Measurements from ENCODE around the gene NEDD4L. TPM values are rescaled to one million over a fixed set of nuclear protein-coding genes. Genes with fewer than 3 reads are reported as not detected.

NEDD4L gene
- total and polyA plus RNA-seq, 2 experiments from 2014 or later, result 36.2 to 72.3 TPM

DNA sequence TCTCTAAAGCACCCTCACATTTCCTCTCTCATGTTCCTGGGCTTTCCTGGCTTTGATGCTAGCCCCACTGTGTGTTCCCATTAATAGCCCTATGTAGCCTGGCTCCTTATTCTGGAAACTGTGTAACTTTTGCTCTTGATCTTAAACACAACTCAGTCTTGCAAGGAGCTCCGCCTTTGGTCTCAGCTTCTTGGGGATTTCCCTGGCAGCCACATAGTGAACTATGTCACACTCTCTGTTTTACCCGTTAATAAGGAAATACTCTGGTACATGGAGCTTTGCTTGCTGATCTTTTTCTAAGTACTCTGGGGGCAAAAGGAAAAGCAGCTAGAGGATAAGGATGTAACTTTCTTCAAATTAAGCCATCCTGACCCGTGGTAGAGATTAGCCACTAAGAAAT, 259.3 kb downstream of the NEDD4L start (continued):
- TF ChIP-seq, protein P1, sequence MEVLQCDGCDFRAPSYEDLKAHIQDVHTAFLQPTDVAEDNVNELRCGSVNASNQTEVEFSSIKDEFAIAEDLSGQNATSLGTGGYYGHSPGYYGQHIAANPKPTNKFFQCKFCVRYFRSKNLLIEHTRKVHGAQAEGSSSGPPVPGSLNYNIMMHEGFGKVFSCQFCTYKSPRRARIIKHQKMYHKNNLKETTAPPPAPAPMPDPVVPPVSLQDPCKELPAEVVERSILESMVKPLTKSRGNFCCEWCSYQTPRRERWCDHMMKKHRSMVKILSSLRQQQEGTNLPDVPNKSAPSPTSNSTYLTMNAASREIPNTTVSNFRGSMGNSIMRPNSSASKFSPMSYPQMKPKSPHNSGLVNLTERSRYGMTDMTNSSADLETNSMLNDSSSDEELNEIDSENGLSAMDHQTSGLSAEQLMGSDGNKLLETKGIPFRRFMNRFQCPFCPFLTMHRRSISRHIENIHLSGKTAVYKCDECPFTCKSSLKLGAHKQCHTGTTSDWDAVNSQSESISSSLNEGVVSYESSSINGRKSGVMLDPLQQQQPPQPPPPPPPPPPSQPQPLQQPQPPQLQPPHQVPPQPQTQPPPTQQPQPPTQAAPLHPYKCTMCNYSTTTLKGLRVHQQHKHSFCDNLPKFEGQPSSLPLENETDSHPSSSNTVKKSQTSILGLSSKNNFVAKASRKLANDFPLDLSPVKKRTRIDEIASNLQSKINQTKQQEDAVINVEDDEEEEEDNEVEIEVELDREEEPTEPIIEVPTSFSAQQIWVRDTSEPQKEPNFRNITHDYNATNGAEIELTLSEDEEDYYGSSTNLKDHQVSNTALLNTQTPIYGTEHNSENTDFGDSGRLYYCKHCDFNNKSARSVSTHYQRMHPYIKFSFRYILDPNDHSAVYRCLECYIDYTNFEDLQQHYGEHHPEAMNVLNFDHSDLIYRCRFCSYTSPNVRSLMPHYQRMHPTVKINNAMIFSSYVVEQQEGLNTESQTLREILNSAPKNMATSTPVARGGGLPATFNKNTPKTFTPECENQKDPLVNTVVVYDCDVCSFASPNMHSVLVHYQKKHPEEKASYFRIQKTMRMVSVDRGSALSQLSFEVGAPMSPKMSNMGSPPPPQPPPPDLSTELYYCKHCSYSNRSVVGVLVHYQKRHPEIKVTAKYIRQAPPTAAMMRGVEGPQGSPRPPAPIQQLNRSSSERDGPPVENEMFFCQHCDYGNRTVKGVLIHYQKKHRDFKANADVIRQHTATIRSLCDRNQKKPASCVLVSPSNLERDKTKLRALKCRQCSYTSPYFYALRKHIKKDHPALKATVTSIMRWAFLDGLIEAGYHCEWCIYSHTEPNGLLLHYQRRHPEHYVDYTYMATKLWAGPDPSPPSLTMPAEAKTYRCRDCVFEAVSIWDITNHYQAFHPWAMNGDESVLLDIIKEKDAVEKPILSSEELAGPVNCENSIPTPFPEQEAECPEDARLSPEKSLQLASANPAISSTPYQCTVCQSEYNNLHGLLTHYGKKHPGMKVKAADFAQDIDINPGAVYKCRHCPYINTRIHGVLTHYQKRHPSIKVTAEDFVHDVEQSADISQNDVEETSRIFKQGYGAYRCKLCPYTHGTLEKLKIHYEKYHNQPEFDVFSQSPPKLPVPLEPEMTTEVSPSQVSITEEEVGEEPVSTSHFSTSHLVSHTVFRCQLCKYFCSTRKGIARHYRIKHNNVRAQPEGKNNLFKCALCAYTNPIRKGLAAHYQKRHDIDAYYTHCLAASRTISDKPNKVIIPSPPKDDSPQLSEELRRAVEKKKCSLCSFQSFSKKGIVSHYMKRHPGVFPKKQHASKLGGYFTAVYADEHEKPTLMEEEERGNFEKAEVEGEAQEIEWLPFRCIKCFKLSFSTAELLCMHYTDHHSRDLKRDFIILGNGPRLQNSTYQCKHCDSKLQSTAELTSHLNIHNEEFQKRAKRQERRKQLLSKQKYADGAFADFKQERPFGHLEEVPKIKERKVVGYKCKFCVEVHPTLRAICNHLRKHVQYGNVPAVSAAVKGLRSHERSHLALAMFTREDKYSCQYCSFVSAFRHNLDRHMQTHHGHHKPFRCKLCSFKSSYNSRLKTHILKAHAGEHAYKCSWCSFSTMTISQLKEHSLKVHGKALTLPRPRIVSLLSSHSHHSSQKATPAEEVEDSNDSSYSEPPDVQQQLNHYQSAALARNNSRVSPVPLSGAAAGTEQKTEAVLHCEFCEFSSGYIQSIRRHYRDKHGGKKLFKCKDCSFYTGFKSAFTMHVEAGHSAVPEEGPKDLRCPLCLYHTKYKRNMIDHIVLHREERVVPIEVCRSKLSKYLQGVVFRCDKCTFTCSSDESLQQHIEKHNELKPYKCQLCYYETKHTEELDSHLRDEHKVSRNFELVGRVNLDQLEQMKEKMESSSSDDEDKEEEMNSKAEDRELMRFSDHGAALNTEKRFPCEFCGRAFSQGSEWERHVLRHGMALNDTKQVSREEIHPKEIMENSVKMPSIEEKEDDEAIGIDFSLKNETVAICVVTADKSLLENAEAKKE (CRISPR knock-in tag; IDR thresholded peaks at IDR 0.05), result no peak
- no peak for TF ChIP-seq CREB1 (CRISPR knock-in tag; IDR thresholded peaks at IDR 0.05; ENCODE audit: low read depth)

DNA sequence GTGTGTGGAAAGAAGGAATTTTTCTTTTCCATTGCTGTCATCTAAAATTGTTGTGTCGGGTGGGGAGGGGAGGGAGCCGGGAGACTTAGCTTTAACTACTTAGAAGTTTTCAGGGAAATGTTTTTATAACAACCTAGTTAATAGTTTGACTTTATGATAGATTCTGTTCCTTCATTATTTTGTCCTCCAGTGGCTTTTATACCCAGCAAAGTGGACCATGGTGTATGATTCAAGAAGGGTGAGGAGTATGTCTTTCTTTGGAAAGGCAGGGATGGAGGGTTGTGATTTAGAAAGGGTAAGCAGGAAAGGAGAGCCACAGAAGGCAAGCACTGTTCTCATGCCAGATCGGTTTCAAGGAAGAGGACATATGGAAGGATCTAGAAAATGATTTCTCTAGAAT, 261.8 kb downstream of the NEDD4L start:
- H3K4me3 Mint-ChIP-seq, result no peak overlapping the region
- DNase-seq (ENCODE audit: low spot score), result no peak

More for the DNA sequence above, 261.8 kb downstream of the NEDD4L start:
- Histone ChIP-seq H3K79me2 (replicated peaks; ENCODE audit: insufficient read depth) (peaks cover 33% of the 10 kb centered on the region; the same call in 1 of the 2 replicates), H3K27me3 (ENCODE audit: insufficient read depth) (no peaks in the 10 kb centered on the region), H3K4me3 (no peak overlapping the region), H3K36me3 (ENCODE audit: insufficient read depth) (no peaks in the 10 kb centered on the region), H2AFZ (no peak overlapping the region), H3K9me2 (ENCODE audit: insufficient read depth) (no peaks in the 10 kb centered on the region), H4K20me1 (replicated peaks; ENCODE audit: insufficient read depth) (no peaks in the 10 kb centered on the region), H3K27ac (ENCODE audit: low read depth) (no peak overlapping the region), H3F3A (replicated peaks; ENCODE audit: low read depth) (no peaks in the 10 kb centered on the region), H3K4me2 (no peak overlapping the region), H3K4me1 (ENCODE audit: insufficient read depth) (0 out of 2 replicates have a peak, but pooled peaks cover 3% of the 10 kb centered on the region)
- peaks cover 9% of the 10 kb centered on the region for H3K4me1 Mint-ChIP-seq
- peaks cover 5% of the 10 kb centered on the region for H3K27me3 Mint-ChIP-seq (ENCODE audit: insufficient read depth, low read depth, poor library complexity)
- ATAC-seq, result no peak
- 0 out of 3 replicates have a peak, but pooled peaks cover 6% of the 10 kb centered on the region for H3K9me3 Mint-ChIP-seq
- no peak overlapping the region for H3K27ac Mint-ChIP-seq
- H3K36me3 Mint-ChIP-seq (ENCODE audit: low read depth), result peaks cover 8% of the 10 kb centered on the region; the same call in 2 of the 3 replicates
- no peak for TF ChIP-seq JUNB (IDR thresholded peaks at IDR 0.05; ENCODE audit: unreplicated experiment)
- TF ChIP-seq CREB1 (CRISPR knock-in tag; IDR thresholded peaks at IDR 0.05; ENCODE audit: low read depth), result no peak
- no peak for TF ChIP-seq ZNF114 (CRISPR knock-in tag; IDR thresholded peaks at IDR 0.05)
- TF ChIP-seq, protein P2, sequence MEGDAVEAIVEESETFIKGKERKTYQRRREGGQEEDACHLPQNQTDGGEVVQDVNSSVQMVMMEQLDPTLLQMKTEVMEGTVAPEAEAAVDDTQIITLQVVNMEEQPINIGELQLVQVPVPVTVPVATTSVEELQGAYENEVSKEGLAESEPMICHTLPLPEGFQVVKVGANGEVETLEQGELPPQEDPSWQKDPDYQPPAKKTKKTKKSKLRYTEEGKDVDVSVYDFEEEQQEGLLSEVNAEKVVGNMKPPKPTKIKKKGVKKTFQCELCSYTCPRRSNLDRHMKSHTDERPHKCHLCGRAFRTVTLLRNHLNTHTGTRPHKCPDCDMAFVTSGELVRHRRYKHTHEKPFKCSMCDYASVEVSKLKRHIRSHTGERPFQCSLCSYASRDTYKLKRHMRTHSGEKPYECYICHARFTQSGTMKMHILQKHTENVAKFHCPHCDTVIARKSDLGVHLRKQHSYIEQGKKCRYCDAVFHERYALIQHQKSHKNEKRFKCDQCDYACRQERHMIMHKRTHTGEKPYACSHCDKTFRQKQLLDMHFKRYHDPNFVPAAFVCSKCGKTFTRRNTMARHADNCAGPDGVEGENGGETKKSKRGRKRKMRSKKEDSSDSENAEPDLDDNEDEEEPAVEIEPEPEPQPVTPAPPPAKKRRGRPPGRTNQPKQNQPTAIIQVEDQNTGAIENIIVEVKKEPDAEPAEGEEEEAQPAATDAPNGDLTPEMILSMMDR (conservative IDR thresholded peaks at IDR 0.05; ENCODE audit: low read depth in 2 of 2), result no peak
- no peak for TF ChIP-seq ZNF331 (CRISPR knock-in tag; IDR thresholded peaks at IDR 0.05; ENCODE audit: low read depth)
- no peak for TF ChIP-seq EZH2 (IDR thresholded peaks at IDR 0.05; ENCODE audit: low read depth, unreplicated experiment)
- TF ChIP-seq POLR2AphosphoS5 (IDR thresholded peaks at IDR 0.05; ENCODE audit: low read depth), result no peak
